Heart left ventricle (tissue), 13 donors: ENCODE measurements around the gene UBE2E3.

ENCODE experiments used
- CTCF ChIP-seq, 12 donors: fragments of 200-600 bp; sonication (generic) in 4 of 12; IDR thresholded peaks; one replicate each; pipeline versions ENCODE4 v1.5.0 to v1.8.0; 2018 to 2022; ENCODE audit warnings: antibody characterized with exemption in 12 of 12, mild to moderate bottlenecking in 5 of 12
- POLR2A ChIP-seq, 2 donors: fragments of 450-650 bp; IDR thresholded peaks; one replicate each; pipeline ENCODE4 v1.6.1; 2017; ENCODE audit warnings: antibody characterized with exemption in 2 of 2, mild to moderate bottlenecking in 2 of 2, moderate library complexity in 2 of 2
- donor health status: ischemic (EF 13 %, LVEDD 7.1; RV severe dilation, severe dysfunction).
- donor health status: DM: no; HTN: yes; CAD: no.
- donor health status: DM: no; HTN: no; CAD: no.
- donor health status: ischemic (EF 25% LVEDD 6.9; RV normal size, moderate dysfunction).
- donor health status: ischemic (EF 25% LVEDD 5.7; RV mildly dilated, moderate dysfunction).
- donor health status: ischemic (EF 35%, LVEDD 5.7; RV mildly dilated, moderate dysfunction).
- donor health status: nonischemic (EF 11% LVEDD 7.7; RV severe dilation, severe dysfunction).
- donor health status: DM: yes; HTN: yes; CAD: no.
- donor health status: PGD.
- donor health status: ischemic (EF 29% LVEDD 5.4; RV normal size, mild dysfunction).
- donor health status: nonischemic (EF 23%, LVEDD 6.1; RV moderate dilation, normal function).

- TF ChIP-seq CTCF (IDR thresholded peaks at IDR 0.05) (no peak), POLR2A (IDR thresholded peaks at IDR 0.05) (no peak)
Observed at GRCh38 chr2:180959787-180960186, 20.6 kb upstream of the UBE2E3 start.
